Measurements from ENCODE around the gene GAB1.

- no peak for TF ChIP-seq CTCF (IDR thresholded peaks at IDR 0.05)
- TF ChIP-seq POLR2A (IDR thresholded peaks at IDR 0.05): no peak
Measured at GRCh38 chr4:143382596-143382995, 45.9 kb downstream of the GAB1 start.

Data from vagina (tissue), 2 donors.